Gastroesophageal sphincter (tissue), 3 donors: ENCODE measurements around the gene TPRN.

Experiments used
- POLR2A ChIP-seq, 2 donors: fragments of 450-650 bp; IDR thresholded peaks; one replicate each; pipeline ENCODE4 v1.6.1; 2017; ENCODE audit warnings: antibody characterized with exemption in 2 of 2, mild to moderate bottlenecking in 2 of 2, moderate library complexity in 1 of 2
- TF ChIP-seq, protein P1 (sequence below), 4 experiments: fragments of 200-600 bp in 2 of 4; fragments of 450-650 bp in 2 of 4; sonication (generic) in 1 of 4; IDR thresholded peaks; one replicate each; pipeline ENCODE4 v1.5.1; 2017 to 2019; ENCODE audit warnings: antibody characterized with exemption in 4 of 4, mild to moderate bottlenecking in 2 of 4, moderate library complexity in 2 of 4

DNA sequence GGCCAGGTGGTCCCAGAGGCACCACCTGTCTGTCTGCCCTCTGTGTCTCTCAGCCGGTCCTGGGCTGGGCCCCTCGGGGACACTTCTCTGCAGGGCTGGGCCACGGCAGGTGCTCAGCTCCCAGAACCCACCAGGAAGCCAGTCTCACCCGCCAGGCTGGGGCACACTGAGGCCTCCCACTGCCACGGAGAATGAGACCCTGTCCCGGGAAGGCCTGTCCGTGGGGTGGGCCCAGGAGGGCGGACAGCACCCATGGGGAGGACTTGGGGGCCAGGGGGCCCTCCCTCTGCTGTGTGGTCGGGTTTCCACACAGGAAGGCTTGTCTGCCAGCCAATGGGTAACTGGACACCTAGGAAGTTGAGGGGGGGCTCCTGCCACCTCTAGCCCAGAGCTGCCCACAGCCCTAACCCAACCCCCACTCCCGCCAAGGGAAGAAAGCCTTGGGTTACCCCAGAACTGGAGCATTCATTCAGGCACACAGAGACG, 36.4 kb upstream of the TPRN start:
- TF ChIP-seq, protein P1, sequence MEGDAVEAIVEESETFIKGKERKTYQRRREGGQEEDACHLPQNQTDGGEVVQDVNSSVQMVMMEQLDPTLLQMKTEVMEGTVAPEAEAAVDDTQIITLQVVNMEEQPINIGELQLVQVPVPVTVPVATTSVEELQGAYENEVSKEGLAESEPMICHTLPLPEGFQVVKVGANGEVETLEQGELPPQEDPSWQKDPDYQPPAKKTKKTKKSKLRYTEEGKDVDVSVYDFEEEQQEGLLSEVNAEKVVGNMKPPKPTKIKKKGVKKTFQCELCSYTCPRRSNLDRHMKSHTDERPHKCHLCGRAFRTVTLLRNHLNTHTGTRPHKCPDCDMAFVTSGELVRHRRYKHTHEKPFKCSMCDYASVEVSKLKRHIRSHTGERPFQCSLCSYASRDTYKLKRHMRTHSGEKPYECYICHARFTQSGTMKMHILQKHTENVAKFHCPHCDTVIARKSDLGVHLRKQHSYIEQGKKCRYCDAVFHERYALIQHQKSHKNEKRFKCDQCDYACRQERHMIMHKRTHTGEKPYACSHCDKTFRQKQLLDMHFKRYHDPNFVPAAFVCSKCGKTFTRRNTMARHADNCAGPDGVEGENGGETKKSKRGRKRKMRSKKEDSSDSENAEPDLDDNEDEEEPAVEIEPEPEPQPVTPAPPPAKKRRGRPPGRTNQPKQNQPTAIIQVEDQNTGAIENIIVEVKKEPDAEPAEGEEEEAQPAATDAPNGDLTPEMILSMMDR (IDR thresholded peaks at IDR 0.05): no peak
- no peak for TF ChIP-seq POLR2A (IDR thresholded peaks at IDR 0.05)
